Fibroblast of villous mesenchyme (primary cell): ENCODE measurements around the gene ITGB6. TPM values are rescaled to one million over a fixed set of nuclear protein-coding genes. Genes with fewer than 3 reads are reported as not detected.

Experiments
- DNase-seq: peaks from one replicate; pipeline ENCODE4 v3.0.0-alpha.2; 2010; ENCODE audit warnings: low read depth
- H3K4me3 ChIP-seq: 2 replicates; pipeline ENCODE4 v1.5.1; 2011; ENCODE audit warnings: low read depth, mild to moderate bottlenecking, low read length
- total RNA-seq: library from RNA; depleted of rRNA; stranded (reverse); fragments of >200 nt; gene quantifications from 2 replicates; pipeline ENCODE4 v1.2.3, GENCODE V29; 2012
- TF ChIP-seq, protein P1 (sequence below): IDR thresholded peaks from 2 replicates; pipeline ENCODE4 v1.5.1; 2012; ENCODE audit warnings: low read depth, mild to moderate bottlenecking, low read length; ENCODE audit not compliant: insufficient read depth

Gene ITGB6
- total RNA-seq, 1 donor = not detected

DNA sequence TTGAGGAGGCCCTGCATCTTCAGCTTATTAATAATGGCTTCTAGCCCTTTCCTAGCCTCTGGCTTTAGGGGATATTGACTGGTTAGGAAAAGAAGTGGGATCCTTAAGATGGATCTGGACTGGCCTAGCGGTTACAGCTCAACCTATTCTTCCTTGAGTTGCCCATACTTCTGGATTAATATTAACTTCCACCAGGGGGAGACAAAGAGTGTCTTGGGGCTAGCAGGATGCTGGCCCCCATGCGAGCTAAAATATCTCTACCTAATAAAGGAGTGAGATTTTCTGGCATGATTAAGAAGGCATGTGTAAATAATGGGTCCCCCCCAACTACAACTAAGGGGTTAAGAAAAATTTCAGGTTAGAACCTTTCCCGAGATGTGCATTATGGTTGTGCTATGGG, 114.4 kb downstream of the ITGB6 start:
- TF ChIP-seq, protein P1, sequence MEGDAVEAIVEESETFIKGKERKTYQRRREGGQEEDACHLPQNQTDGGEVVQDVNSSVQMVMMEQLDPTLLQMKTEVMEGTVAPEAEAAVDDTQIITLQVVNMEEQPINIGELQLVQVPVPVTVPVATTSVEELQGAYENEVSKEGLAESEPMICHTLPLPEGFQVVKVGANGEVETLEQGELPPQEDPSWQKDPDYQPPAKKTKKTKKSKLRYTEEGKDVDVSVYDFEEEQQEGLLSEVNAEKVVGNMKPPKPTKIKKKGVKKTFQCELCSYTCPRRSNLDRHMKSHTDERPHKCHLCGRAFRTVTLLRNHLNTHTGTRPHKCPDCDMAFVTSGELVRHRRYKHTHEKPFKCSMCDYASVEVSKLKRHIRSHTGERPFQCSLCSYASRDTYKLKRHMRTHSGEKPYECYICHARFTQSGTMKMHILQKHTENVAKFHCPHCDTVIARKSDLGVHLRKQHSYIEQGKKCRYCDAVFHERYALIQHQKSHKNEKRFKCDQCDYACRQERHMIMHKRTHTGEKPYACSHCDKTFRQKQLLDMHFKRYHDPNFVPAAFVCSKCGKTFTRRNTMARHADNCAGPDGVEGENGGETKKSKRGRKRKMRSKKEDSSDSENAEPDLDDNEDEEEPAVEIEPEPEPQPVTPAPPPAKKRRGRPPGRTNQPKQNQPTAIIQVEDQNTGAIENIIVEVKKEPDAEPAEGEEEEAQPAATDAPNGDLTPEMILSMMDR = peak; percentile 25
- no peak overlapping the region for H3K4me3 ChIP-seq
- DNase-seq = no peak

DNA sequence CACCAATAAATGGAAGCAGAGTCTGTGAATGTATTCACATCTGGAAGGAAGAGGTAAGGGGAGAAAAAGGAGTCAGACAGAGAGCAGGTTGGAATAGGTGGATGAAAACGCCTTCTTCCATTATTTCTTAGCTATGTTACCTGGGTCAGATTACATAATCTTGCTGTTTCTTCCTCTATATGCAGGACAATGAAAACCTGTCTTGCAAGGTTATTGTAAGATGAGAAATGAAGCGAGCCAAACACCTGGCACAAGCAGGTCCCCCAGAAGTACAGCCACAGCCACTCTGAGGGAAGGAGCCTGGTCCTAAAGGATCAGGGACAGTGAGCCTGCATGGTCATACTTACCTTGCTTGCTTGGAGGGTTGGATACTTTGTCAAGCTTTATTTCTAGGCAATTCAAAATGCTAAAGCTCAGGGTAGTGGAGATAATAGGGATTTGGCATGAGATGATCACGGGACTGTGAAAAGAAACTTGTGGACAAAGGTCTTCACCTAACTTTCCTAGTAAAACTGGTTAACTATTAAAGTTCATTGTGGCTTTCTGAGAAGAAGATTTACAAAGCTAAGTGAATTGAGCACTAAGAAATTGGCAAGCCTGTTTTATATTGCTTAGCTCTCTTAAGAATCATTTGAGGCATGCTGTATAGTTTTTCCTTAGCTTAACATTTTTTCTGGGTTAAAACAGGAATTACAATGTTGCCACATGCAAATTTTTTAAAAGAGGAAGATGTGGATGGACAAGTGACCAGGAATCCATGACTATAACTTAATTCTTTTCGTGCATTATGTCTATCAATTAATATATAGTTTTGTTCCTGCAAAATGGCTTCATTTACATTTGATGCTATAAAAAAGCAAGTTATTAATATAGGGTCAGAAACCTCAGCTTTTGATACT, 121.9 kb downstream of the ITGB6 start:
- no peak overlapping the region for H3K4me3 ChIP-seq
- DNase-seq = no peak
- TF ChIP-seq, protein P1 = no peak

DNA sequence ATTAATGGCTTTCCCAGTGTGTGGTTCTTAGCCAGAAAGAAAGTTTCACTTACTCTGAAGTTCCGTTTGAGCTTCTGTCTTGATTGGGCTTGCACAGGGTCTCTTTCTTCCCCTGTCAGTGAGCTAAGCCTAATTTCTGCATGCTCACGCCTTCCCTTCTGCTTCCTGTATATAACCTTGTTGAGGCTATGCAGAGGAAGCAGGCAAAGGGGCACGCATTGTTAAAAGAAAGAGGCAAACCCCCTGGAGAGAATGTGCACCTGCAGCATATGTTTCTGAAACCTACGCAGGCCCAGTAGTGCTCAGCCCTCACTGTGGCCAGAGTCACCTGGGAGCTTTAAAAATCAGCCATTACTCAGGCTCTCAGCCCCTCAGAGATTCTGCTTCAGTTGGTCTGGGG, 123.2 kb downstream of the ITGB6 start:
- no peak for DNase-seq
- TF ChIP-seq, protein P1 = no peak
- no peak overlapping the region for H3K4me3 ChIP-seq

DNA sequence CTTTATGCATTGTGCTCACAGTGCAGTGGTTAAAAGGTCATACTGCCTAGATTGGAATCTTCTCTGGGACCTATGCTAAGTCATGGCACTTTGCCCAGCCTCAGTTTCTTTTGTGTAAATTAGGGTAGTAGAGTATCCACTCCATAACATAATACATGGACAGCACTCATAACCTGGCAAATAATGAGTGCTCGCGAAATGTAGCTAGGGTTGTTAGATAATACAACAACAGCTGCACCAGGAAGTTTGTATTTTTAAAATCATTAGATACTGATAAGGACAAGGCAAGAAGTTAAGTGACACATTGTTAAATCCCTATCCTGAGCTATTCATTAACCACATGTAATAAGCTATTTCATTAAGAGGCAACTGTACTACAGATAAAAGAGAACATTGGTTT, 123.8 kb downstream of the ITGB6 start:
- TF ChIP-seq, protein P1 = no peak
- H3K4me3 ChIP-seq = no peak overlapping the region
- DNase-seq = no peak

DNA sequence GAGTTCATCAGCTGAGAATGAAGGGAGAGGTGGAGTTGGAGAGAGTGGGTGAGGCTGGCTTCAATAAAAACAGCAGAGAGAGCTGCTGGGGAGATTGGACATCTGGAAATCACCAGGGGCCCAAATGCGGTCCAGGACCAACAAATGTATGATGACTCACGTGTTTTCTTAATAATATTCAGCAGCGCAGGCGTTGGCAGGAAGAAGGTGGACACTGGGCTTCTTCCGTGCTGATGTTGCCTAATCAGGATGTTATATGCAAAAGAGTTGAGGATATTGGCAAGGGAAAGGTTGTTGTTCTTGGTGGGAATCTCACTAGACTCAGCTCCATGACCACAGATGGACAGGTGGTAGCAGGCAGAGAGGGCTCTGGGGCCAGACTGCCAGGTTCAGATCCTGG, 124.9 kb downstream of the ITGB6 start:
- DNase-seq = peak; percentile 84
- TF ChIP-seq, protein P1 = no peak
- no peak overlapping the region for H3K4me3 ChIP-seq

DNA sequence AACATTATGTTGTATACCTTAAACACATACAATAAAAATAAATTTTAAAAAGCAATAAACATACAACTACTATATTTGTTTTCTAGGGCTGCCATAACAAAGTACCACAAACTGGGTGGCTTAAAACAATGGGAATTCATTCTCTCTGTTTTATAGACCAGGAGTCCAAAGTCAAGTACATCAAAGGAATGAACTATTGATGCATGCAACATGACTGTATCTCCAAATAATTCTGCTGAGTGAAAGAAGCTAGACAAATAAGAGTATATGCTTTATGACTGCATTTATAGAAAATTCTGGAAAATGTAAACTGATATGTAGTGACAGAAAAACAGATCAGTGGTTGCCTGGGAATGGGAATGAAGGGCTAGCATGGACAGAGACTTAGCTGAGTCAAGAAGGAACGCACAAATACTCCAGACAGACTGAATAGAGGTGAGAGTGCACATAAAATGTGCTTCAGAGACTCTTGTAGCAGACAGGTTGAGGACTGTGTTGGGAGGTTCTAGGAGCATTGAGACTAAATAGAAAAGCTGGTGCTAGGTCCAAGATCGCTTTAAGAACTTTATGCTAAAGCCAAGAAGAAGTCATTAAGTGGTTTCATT, 126.7 kb downstream of the ITGB6 start:
- TF ChIP-seq, protein P1 = no peak
- DNase-seq = no peak
- no peak overlapping the region for H3K4me3 ChIP-seq
